ENCODE results near the gene ATRAID.

ATRAID gene

DNA sequence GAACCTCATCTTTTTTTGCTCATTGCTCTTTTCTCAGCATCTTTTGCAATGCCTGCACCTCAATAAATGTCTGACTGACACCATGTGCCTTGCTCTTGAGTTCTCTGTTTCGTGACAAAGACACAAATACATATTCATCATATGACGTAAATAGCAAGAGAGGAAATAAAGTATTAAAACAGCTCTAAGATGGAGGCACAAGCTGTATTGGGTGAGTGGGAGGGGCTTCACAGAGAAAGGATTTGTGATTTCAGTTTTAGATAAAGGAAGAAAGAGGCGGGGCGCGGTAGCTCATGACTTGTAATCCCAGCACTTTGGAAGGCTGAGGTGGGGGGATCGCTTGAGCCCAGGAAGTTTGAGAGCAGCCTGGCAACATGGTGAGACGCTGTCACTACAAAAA is 8.2 kb downstream of the ATRAID start:
- no peak for DNase-seq

GRCh38 chr2:27221166-27221565 is 9.3 kb downstream of the ATRAID start:
- no peak for DNase-seq

GRCh38 chr2:27222407-27222806 is 10.6 kb downstream of the ATRAID start:
- DNase-seq, result no peak

- DNase-seq, result no peak
Measured at GRCh38 chr2:27223416-27223815, 11.6 kb downstream of the ATRAID start.

GRCh38 chr2:27225526-27225925 is 13.7 kb downstream of the ATRAID start:
- no peak for DNase-seq

DNA sequence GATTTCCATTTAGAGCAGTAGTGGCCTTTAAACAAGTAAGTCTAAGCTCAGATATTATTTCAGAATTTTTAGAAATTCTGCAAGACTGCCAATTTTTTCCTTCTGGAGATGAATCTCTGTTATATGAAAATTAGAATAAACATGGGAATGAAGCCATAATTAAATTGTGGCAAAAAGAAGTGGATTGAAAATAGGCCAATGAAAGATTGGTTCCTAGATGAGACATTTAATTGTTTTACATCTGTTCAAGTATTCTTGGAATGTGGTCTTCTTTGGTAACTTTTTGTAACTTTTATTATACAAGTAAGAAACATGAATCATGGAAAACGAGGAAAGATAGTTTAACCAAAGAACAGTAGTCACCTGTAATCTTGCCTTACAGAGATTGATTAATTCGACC is 15.7 kb downstream of the ATRAID start:
- DNase-seq, result no peak

GRCh38 chr2:27231921-27232320 is 20.1 kb downstream of the ATRAID start:
- DNase-seq, result no peak

DNA sequence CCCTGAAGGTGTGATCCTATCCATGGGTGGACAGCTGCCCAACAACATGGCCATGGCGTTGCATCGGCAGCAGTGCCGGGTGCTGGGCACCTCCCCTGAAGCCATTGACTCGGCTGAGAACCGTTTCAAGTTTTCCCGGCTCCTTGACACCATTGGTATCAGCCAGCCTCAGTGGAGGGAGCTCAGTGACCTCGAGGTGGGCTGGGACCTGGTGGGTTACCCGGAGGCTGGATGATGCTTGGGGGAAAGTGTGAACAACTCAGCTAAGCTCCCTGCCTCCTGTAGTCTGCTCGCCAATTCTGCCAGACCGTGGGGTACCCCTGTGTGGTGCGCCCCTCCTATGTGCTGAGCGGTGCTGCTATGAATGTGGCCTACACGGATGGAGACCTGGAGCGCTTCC is 21.5 kb downstream of the ATRAID start:
- DNase-seq, result no peak

DNA sequence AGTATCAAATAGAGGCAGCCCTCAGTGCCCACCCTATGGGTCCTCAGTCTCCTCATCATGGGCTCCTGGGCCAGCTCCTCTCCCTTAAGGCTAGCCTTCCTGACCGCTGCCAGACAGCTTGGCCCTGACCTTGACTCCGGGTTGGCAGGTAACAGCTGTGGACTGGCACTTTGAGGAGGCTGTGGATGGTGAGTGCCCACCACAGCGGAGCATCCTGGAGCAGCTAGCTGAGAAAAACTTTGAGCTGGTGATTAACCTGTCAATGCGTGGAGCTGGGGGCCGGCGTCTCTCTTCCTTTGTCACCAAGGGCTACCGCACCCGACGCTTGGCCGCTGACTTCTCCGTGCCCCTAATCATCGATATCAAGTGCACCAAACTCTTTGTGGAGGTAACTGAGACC is 24.3 kb downstream of the ATRAID start:
- DNase-seq, result no peak

DNA sequence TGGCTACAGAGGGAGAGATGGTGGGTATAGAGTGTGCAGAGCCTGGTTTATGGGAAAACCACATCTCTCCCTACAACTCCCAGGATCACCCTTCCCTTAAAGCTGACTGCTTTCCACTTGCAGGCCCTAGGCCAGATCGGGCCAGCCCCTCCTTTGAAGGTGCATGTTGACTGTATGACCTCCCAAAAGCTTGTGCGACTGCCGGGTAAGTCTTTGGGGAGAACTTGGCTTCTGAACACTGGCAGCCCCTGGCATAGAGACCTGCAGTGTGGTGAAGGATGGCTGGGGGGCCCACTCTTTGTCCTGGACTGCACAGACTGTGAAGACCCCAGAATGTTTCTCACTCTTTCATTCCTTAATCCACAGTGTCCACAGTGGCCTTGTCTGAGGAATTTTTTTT is 24.8 kb downstream of the ATRAID start:
- DNase-seq, result no peak

- DNase-seq, result no peak
Measured at GRCh38 chr2:27237341-27237945, 25.6 kb downstream of the ATRAID start.

DNA sequence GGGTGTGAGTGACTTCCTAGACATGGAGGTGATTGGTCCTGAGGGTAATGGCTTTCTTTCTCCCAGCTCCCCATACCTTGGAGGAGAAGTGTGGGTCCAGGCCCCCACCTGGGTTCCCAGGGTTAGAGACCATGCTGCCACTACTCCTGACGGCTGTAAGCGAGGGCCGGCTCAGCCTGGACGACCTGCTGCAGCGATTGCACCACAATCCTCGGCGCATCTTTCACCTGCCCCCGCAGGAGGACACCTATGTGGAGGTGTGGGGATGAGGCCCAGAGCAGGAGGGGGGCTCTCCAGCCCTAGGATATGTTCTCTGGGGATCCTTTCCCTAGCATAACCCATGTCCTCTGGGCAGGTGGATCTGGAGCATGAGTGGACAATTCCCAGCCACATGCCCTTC is 27.1 kb downstream of the ATRAID start:
- no peak for DNase-seq

- no peak for DNase-seq
Measured at GRCh38 chr2:27240406-27240805, 28.6 kb downstream of the ATRAID start.

DNA sequence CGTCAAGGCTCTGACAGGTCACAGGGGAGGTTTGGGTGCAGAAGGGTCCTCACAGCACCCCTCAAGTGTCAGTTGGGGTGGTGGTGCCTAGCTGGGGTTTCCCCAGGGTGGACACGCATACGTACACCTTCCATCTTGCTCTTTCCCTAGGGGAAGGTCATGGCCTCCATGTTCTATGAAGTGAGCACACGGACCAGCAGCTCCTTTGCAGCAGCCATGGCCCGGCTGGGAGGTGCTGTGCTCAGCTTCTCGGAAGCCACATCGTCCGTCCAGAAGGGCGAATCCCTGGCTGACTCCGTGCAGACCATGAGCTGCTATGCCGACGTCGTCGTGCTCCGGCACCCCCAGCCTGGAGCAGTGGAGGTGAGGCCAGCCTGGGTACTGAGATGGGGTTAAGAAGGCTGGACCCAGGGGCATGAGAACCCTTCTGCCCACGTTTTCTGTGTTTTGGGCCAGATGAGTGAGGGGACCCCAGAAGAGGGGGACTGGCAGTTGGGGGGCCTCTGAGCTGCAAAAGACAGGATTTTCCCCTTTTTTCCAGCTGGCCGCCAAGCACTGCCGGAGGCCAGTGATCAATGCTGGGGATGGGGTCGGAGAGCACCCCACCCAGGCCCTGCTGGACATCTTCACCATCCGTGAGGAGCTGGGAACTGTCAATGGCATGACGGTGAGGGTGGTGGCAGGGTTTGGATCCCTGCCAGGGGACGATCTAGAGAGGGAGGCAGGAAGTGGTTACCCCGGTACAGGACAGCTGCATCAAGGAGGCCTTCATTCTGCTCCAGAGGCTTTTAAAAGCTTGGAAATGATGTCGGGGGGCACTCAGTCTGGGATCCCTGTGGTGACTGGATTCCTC is 30.1 kb downstream of the ATRAID start:
- DNase-seq, result no peak

GRCh38 chr2:27242614-27242951 is 30.7 kb downstream of the ATRAID start:
- DNase-seq, result no peak

- no peak for DNase-seq
Measured at GRCh38 chr2:27243391-27244130, 31.7 kb downstream of the ATRAID start.

DNA sequence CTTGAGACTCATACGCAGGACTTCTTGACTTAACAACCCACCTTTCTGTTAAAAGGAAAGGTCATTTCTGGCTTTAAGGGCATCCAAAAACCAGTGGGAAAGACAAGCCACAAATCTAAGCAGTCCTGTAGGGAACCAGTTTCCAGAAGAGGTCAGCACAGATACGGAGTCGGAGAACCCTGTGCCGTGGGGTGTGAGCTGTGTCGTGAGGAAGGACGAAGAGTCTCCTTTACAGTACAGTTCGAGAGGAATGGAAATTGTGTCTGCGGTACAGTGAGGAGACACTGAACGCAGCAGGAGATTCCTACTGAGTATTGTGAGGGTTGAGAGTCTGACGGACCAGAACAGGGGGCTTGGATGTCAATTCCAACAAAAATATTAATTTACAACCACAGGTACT is 33.3 kb downstream of the ATRAID start:
- no peak for DNase-seq

DNA sequence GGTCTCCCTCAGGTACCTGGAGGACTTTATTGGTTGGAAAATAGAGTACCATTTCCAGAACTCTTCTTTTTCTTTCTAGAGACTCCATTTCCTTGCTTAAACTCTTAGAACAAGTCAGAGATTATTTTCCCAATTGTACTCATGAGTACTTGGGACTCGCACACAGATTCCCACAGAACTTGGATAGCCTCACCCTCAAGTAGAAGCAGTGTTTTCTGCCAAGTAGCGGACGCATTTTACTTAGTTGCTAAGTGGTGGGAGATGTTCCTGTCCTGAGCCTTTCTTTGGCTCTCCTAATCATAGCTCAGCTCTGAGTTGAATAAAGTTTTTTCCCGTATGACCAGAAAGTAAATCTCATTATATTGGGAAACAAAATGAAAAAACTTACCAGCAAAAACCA is 33.8 kb downstream of the ATRAID start:
- DNase-seq, result no peak

DNA sequence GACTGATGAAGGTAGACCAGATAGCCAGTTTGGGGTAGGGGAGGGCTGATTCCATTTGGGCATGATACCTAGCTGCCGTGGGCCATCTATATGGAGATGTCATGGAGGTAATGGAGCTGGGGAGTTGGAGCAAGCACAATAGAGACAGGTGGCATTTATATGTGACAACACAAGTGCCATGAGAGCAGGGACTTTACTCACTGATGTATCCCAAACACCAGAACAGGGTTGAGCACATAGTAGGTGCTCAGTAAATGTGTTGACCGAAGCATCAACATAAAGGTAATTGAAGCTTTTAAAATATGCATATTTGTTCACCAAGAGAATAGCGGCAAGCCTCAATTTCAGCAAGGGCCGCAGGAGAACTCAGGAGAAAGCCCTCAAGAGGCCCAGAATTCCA is 36.1 kb downstream of the ATRAID start:
- no peak for DNase-seq

DNA sequence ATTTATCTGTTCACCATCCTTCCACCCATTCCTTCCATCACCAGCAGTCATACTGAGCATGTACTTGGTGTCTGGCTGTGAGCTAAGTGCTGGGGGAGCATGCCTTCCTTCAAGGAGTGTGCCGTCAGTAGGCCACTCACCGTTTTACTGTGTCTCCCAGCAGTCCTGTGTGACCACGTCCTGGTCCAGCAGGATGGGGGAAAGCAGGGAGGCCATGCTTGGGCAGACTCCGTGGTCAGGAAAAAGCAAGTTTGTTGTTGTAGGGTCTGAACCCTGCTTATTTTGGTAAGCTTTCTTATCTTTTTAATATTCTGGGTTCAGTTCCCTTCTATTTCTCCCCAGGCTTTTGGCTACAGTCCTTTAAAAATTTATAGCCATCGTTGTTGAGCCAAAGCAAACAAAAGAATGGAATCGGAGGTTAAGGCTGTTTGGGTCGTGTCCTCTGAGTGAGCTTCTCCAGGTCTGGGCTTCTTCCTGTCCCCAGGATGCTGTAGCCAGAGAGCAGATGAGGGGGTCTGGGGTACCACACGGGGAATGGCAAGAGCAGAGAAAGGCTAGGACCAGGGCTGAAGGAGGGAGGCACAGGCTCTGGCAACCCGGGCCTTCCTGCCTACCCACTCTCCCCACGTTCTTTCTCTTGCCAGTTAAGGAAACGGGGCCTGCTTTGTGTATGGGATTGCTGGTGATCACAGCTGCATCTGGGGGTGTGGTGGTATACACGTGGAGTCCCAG is 37.5 kb downstream of the ATRAID start:
- no peak for DNase-seq

DNA sequence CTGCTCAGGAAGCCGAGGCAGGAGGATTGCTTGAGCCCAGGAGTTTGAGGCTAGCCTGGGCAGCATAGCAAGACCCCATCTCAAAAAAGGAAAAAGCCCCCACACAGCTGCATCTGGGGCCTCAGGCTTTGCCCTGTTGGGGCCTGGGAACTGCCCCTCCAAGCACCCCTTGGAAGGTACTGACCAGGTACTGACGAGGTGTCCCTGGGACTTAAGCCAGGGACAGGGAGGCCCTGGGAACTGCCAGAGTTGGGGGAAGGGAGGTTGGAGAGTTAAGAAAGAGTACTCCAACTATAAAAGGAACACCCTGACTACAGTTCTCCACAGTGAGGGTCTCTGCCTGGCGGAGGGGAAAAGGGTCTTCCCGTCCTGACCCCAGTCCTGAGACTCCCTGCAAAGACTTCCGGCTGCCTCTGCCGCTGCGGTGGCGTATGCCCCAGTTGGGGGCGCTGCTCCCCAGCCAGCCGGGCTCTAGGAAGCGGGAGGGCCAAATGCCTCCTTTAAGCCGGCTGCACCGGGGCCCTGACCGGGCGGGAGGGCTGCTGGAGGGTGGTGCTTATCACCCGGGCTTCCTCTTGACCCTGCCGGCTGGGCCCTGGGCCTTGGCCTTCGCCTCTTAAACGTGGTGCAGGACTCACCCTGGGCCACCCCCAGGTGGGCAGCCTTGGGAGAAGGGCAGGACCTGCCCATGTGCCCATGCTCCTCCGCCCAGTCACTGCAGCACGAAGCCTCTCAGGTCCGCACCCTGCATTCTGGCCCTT is 38.2 kb downstream of the ATRAID start:
- DNase-seq, result no peak

- DNase-seq, result no peak
Measured at GRCh38 chr2:27250652-27251379, 39.0 kb downstream of the ATRAID start.
